Measurements from ENCODE around the gene ASXL2.
"Not testable (repeated sequence)": the region's sequence is repeated elsewhere in the genome, so short reads cannot be mapped to it uniquely, and the experiment has no call there.

ASXL2 gene

DNA sequence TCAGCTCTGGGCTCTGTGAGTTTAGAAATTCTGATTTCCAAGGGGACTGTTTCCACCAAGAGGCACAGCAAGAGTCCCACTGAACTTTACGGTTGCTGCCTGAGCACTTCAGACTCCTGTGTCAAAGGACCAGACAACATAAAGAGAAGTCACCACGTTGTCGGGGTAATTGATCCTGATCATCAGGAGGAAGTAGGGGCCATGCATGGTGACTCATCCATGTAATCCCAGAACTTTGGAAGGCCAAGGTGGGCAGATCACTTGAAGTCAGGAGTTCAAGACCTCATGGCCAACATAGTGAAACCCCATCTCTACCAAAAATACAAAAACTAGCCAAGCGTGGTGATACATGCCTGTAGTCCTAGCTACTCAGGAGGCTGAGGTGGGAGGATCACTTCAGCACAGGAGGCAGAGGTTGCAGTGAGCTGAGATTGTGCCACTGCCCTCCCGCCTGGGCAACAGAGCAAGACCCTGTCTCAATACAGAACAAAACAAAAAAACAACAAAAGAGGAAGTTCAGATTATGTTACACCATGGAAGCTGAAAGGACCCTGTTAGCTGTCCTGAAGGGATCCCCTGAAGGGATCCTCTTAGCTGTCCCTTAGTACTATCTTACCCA lies 9.4 kb upstream of the ASXL2 start:
- no peak for DNase-seq

DNA sequence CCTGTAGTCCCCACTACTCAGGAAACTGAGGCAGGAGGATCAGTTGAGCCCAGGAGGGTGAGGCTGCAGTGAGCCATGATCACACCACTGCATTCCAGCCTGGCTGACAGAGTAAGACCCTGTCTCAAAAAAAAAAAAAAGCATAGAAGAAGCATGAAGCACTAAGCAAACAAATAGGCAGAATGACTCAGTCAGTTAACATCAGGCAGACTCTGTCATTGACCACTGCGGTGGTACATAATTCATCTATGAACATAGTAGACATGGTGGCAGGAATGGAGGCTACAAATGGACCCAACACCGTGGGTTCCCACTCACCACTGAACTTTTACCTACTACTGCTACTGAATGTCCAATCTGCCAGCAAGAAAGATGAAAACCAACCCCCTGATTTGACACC lies 7.6 kb upstream of the ASXL2 start:
- DNase-seq, result no peak

DNA sequence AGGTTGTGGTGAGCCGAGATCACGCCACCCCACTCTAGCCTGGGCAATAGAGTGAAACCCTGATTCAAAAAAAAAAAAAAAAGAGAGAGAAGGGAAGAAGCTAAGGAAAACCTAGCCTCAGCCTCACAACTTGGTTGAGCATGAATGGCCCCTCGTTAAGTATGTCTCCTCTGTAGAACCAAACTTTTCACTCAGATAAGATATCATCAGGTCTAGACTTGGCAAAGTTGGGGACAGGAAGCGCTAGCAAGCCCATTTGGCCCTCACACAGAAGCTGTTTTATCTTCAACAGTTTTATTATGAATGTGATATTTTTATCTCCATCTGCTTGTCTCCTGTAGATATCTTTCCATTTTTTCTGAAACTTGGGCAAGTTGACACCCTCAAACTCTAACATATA lies 3.5 kb upstream of the ASXL2 start:
- no peak for DNase-seq

DNA sequence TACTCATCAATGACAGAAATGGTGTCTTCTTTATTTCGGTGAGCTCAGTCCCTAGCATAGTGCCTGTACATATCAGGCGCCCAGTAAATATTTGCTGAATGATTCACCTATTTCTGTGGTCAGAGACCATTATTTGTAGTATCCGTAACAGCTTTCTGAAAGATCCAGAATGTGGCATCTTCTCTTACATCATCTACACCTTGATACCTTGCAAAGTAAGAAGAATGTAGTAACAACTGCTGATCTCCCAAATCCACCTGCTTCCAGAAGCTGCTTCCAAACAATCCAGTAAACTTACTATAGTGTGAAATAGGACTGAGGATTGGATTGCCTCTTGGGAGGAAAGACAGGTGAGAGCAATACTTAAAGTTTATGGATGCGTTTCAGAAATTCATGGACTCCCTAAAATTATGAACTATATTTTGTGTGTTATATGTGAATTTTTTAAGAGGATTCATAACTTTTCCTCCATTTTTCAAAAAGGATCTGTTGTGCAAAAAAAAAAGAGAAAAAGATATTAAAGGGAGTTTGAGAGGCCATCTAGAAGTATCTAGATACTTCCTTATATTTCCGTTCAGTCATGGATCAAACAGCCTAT lies 945 bp upstream of the ASXL2 start:
- peak; percentile 9 for DNase-seq

DNA sequence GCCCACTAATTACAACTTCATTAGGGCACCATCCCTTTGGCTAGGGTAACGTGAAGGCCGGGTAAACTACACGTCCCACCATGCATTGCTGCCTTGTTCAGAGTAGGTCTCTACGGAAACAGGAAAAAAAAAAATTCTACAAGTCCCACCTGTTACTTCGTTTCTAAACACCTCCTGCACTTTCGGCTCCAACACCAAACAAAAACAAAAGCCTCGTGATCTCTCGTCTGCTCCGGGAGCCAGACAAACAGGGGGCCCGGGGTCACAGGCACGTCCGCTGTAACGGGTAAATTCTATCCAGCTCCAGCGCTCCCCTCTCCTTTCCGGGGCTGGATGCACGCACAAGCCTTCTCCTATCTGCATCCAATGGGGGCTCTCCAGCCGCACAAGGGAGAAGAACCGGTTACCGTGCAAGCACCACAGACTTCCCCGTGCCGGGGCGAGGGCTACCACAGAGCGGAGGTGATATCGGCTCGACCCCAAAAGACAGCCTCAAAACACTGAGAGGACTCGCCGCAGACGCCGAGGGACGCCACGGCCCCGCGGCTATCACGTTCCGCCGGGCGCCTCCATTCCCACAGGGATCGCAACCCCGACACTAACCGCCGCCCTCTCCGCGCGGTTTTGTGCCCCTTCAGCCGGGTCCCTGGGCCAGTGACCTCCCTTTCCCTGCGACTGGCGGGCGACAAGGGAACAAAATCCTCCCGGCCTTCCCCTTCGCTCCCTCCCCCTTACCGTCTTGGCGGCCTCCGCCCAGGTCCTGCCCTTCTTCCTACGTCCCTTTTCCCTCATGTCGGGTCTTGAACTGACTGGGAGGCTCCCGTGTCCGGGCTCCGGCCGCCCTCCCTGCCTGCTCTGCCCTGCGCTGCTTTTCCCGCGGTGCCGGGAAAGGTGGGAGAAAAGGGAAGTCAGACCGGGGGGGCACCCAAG lies 591 bp downstream of the ASXL2 start:
- DNase-seq, result peak; percentile 48

DNA sequence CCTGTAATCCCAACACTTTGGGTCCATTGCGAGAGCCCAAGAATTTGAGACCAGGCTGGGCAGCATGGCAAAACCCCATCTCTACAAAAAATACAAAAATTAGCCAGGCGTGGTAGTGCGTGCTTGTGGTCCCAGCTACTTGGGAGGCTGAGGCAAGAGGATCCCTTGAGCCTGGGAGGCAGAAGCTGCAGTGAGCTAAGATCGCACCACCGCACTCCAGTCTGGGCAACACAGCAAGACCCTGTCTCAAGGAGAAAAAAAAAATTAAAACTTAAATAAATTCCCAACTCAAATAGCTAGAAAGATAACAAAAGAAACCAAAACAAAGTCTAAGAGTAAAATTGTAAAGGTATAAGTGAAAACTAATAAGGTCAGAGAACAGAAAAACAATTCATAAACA lies 6.2 kb downstream of the ASXL2 start:
- DNase-seq, result no peak

DNA sequence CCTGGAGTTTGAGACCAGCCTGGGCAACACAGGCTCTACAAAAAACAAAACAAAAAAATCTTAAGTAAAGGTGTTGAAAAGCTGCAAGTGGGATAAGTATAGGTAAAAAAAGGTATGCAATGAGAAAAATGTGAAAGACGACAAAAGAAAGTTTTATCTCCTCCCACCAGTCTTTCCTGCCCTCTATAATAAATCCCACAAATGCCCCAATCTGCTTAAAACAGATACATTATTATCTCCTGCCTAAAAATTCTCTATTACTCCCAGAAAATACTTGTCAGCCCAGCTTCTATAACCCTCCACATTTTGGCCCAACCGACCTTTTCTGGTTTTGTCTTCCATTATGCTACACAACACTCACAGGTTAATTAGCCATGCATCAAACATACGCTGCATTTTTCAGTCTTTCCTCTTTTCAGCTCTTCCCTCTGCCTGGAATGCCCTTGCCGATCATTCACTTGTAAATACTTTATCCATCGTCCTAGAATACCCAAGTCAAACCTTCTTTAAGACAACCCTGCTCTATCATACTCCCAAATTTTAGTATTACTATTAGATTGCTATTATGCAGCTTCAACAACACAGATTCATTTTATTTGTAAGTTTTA lies 10.8 kb downstream of the ASXL2 start:
- no peak for DNase-seq

DNA sequence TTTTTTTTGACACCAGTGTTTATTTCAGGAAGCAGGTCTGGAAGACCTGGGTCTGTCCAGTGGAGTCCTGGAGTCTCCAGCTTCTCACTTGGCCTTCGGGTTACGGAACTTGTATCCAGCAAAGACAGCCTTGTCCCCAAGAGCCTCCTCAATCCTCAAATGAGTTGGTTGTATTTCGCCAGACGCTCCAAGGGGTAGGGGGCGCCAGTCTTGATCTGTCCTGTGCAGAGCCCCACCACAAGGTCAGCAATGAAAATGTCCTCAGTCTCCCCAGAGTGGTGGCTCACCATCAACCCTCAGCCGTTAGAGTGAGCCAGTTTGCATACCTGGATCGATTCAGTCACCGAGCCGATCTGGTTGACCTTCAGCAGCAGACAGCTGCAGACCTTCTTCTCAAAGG lies 21.9 kb downstream of the ASXL2 start:
- no peak for DNase-seq

DNA sequence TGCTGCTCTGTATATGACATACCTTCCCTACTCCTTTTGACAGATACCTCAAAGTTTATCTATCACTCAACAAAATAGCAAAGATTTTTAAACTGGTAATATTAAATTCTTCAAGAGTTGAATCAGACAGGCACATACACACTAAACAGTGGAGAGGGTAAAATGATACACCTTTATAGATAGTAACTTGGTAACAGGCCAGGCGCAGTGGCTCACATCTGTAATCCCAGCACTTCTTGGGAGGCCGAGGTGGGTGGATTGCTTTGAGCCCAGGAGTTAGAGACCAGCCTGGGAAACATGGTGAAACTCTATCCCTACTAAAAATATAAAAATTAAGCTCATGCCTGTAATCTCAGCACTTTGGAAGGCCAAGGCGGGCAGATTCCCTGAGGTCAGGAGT lies 23.2 kb downstream of the ASXL2 start:
- DNase-seq, result no peak

DNA sequence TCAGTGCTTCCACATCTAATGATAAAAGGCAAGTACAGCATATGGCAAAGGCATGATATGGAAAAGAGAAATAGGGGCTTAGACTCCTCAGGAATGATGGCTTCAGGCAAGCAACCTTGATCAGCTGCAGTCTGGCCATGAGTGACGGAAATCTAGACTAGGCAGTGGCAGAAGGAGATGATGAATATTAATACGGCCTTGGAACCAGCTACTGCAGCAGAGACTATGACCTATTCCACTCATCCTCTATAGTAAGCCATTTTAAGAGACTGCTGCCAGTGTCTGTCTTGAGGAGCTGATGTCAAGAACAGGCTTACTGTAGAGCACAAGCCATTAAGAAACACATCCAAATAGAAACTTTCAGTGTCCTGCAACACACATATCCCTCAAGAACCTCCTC lies 23.7 kb downstream of the ASXL2 start:
- no peak for DNase-seq

DNA sequence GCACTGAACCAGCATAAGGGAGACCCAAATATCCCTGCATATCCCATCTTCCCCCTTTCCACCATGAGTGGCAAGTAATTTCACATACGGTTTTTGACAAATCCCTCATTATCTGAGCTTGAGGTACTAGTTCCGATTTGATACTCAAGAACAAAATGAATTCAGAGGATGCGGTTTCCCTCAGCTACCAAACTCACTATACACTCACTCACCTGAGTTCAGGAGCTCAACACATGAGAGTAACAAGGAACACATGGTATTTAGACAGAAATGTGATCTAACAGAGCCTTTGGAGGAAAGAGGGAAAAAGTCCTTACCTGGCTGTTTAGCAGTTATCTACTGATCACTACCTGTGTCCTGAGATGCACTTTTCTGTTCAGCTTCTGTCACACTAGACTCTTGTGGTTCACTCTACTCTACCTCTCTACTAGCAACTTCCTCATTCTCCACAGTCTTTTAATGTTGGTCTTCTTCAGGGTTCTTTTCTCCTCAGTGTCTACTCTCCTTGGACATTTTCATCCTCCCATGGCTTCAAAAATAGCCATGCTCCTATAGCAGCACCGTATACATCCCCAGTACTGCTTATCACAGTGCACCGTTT lies 25.1 kb downstream of the ASXL2 start:
- no peak for DNase-seq

DNA sequence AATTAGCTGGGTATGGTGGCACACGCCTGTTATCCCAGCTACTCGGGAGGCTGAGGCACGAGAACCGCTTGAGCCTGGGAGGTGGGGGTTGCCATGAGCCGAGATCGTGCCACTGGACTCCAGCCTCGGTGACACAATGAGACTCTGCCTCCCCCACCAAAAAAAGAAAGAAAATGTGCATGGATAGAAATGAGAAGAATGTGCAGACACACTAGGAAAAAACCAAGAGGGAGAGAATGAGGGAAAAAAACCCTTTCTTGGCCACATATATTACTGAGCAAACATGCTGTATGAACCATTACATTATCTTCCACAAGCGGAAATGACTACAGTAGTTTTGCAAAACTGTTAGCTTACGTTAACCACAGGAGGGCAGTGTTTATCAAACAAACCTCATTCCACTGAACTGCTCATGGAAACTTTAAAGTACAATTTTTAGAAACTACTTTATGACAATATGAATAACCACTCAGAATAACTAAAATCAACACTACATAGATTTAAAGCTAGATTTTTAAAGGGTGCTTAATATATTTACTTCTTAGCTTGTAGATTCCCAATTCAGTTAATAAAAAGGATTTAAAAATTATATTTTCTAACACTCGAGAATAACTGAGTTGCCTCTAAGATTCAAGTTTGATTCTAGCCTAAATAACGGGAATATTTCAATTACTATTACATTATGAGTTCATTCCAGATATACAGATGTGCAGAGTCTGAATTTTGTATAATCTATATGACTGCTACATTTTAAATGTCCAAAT lies 26.4 kb downstream of the ASXL2 start:
- no peak for DNase-seq

DNA sequence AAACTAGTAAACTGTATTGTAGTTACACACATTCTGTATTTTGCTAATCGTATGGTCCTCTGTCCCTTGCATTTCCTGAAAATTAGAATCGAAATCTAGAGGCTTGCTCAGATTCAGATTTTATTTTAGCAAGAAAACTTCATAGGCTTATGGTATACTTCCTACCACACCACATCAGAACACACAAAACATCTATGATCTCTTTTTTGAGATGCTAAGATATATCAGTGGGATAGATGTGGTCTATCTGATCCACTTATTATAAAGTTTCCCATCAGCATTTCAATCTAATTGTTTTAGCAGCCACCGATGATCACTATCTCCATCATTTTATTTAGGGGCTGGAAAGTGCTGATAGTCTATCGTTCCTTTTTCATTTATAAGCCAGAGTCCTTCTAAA lies 27.9 kb downstream of the ASXL2 start:
- not testable (repeated sequence) for DNase-seq

DNA sequence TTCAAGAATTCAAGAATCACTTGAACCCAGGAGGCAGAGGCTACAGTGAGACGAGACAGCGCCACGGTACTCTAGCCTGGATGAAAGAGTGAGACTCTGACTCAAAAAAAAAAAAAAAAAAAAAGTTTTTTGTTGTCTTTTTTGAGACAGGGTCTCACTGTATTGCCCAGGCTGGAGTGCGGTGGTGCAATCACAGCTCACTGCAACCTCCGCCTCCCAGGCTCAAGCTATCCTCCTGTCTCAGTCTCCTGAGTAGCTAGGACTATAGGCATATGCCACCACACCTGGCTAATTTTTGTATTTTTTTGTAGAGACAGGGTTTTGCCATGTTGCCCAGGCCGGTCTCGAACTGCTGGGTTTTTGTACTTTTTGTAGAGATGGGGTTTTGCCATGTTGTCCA lies 28.9 kb downstream of the ASXL2 start:
- DNase-seq, result not testable (repeated sequence)

DNA sequence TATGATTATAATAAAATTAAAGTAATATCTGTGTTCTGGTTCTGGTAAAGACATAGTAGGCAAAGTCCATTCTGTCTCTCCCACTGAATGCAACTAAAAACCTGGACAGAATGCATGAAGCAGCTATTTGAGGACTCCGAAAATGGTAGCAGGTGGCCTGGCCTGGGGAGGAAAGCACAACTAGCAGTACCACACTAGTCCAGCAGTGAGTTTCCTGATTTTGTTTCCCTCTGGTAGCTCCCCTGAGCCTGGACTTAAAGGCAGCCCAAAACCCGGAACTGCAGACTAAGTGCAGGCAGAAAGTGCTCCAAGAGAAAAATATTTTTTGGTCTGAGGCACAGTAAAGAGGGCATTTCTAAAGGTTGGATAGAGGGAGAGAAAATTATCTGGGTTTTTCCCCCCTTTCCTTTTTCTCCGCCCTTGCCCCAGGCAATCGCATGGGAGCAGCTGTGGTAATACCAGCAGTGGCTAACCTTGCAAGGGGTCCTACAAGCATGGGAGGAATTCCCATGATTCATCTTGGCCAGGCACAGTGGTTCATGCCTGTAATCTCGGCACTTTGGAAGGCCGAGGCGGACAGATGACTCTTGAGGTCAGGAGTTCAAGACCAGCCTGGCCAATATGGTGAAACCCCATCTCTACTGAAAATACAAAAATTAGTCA lies 32.3 kb downstream of the ASXL2 start:
- DNase-seq, result no peak

DNA sequence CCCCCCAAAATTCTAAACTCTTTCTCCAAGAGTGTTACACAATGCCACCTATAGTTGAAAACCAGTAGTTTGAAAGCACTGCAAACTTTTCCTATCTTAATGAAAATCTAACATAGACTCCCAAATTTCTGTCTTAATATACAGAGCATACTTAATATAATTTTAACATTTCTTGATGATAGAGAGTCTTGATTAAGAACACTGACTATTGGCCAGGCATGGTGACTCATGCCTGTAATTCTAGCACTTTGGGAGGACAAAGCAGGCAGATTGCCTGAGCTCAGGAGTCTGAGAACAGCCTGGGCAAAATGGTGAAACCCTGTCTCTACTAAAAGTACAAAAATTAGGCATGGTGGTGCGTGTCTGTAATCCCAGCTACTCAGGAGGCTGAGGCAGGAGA lies 34.2 kb downstream of the ASXL2 start:
- DNase-seq, result no peak

DNA sequence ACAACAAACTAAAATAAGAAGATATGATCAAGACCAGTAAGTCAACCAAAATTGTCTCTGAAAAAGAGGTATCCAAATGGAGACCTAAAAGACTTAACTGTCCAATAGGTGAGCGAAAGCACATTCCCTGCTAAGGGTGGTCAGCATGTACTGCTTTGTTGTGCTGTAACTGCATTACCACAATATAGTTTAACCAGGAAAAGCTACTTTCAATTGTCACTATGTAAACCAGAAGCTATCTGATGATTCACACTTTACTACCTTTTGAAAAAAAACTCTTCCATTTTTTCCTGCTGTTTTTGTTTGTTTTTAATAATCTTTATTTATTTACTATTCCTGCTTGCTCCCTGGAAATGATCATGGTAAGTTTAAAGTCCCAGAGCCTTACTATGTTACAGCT lies 36.1 kb downstream of the ASXL2 start:
- no peak for DNase-seq

DNA sequence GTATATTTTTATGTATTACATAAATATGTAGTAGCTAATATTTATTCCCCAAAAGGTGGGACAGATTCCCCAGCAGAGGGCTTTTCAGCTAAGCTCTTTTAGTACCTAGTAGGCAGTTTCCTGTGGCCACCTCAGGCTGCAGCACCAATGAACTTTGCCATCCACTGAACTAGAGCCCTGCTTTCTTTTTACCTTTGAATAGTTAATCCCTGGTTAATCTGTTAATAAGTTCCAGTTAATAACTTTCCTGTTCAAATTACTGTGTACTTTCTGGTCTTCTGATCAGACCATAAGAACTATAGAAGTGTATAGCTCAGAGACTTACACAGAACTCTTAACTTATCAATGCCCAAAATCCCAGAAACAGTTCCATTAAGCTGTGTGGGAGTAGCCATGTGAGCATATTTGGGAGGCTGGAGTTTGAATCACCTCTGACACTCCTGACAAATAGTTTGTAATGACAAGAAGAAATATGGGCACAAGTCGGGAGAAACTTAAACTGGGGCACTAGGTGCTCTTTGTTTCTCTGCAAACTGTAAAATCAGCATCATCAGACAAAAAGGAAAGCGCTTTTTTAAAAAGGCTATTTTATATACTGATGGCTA lies 40.0 kb downstream of the ASXL2 start:
- no peak for DNase-seq

DNA sequence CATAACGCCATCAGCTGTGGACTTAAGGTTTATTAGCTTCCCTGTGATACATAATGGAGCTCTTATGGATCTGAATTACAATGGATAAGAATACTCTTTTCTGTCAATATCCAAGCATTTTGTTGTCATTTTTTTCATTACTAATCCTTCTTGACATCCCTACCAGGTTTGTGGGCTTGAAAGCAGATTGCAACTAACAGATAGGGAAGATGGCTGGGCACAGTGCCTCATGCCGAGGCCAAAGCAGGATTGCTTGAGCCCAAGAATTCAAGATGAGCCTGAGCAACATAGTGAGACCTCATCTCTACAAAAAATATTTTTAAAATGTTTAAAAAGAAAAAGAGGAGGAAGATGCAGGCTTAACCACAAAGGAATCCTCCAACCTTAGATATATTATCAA lies 42.4 kb downstream of the ASXL2 start:
- no peak for DNase-seq

DNA sequence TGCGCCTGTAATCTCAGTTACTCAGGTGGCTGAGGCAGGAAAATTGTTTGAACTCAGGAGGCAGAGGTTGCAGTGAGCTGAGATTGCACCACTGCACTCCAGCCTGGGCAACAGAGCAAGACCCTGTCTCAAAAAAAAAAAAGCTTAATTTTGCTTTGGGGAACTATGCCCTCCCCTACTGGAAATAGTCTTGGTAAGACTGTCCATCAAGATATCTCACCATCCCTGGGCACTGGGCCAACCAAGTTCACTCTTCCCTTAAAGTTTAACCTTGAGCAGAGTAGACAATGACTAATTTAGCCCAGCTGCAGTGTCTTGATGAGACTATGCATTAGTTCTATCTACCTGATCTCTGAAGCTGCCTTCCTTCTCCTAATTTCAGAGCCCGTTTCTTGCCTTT lies 44.7 kb downstream of the ASXL2 start:
- DNase-seq, result no peak

DNA sequence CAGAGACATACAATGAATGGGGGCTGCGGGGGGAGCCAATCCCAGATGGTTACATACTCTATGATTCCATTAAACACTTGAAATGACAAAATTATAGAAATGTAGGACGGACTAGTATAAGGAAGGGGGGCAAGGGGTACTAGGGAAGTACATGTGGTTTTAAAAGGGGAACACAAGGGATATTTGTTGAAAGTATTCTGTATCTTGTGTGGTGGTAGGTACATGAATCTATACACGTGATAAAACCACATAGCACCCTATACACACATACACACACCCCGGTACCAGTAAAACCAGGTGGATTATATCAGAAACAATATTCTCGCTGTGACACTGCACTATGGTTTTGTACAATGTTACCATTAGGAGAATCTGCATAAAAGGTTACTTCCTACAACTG lies 45.4 kb downstream of the ASXL2 start:
- no peak for DNase-seq
